Cortex of kidney (tissue), 1 donor: ENCODE data around the gene FGF14.
"Not testable (repeated sequence)": the region's sequence is repeated elsewhere in the genome, so short reads cannot be mapped to it uniquely, and the experiment has no call there.

Source experiments
- DNase-seq: peaks from one replicate; lab custom pipeline; 2025; lab: John Stamatoyannopoulos, UW

FGF14 gene

GRCh38 chr13:102136735-102137296 lies 265.0 kb downstream of the FGF14 start:
- DNase-seq = no peak

GRCh38 chr13:102132777-102133295 lies 269.0 kb downstream of the FGF14 start:
- DNase-seq = no peak

GRCh38 chr13:102131246-102131645 lies 270.6 kb downstream of the FGF14 start:
- DNase-seq = no peak

GRCh38 chr13:102128216-102128810 lies 273.5 kb downstream of the FGF14 start:
- no peak for DNase-seq

GRCh38 chr13:102127153-102127552 lies 274.7 kb downstream of the FGF14 start:
- DNase-seq = no peak

- no peak for DNase-seq
Observed at GRCh38 chr13:102122147-102122546, 279.7 kb downstream of the FGF14 start.

GRCh38 chr13:102117175-102117831 lies 284.5 kb downstream of the FGF14 start:
- no peak for DNase-seq

GRCh38 chr13:102103469-102103868 lies 298.4 kb downstream of the FGF14 start:
- no peak for DNase-seq

GRCh38 chr13:102100234-102100633 lies 301.6 kb downstream of the FGF14 start:
- DNase-seq = no peak

- DNase-seq = no peak
Observed at GRCh38 chr13:102097708-102098107, 304.1 kb downstream of the FGF14 start.

- not testable (repeated sequence) for DNase-seq
Observed at GRCh38 chr13:102093288-102093687, 308.6 kb downstream of the FGF14 start.

- DNase-seq = no peak
Observed at GRCh38 chr13:102091231-102091630, 310.6 kb downstream of the FGF14 start.

- no peak for DNase-seq
Observed at GRCh38 chr13:102090532-102090931, 311.3 kb downstream of the FGF14 start.

GRCh38 chr13:102089722-102090121 lies 312.1 kb downstream of the FGF14 start:
- DNase-seq = no peak

GRCh38 chr13:102089177-102089576 lies 312.7 kb downstream of the FGF14 start:
- DNase-seq = no peak

GRCh38 chr13:102073251-102073650 lies 328.6 kb downstream of the FGF14 start:
- DNase-seq = no peak

GRCh38 chr13:102071711-102072110 lies 330.1 kb downstream of the FGF14 start:
- no peak for DNase-seq

- DNase-seq = not testable (repeated sequence)
Observed at GRCh38 chr13:102068323-102068722, 333.5 kb downstream of the FGF14 start.

- DNase-seq = no peak
Observed at GRCh38 chr13:102055090-102055779, 346.6 kb downstream of the FGF14 start.

GRCh38 chr13:102049853-102050252 lies 352.0 kb downstream of the FGF14 start:
- DNase-seq = no peak

- no peak for DNase-seq
Observed at GRCh38 chr13:102045731-102046130, 356.1 kb downstream of the FGF14 start.

- no peak for DNase-seq
Observed at GRCh38 chr13:102042746-102043145, 359.1 kb downstream of the FGF14 start.

- no peak for DNase-seq
Observed at GRCh38 chr13:102041544-102041943, 360.3 kb downstream of the FGF14 start.
